HUES6 (cell line): ENCODE data around the gene FOXL2NB.
A peak's percentile ranks its signal among the peaks of the same experiment; 100 is the strongest.

ENCODE experiments used
- H3K27ac ChIP-seq: 2 replicates; pipeline ENCODE4 v1.7.0; 2013; ENCODE audit warnings: low read depth, mild to moderate bottlenecking, low read length, inconsistent platforms
- H3K27me3 ChIP-seq: 2 replicates; pipeline ENCODE4 v1.6.1; 2013; ENCODE audit warnings: low read length; ENCODE audit not compliant: control insufficient read depth, insufficient read depth
- H3K36me3 ChIP-seq: 2 replicates; pipeline ENCODE4 v1.6.1; 2013; ENCODE audit warnings: low read length; ENCODE audit not compliant: control insufficient read depth, insufficient read depth
- H3K4me1 ChIP-seq: 2 replicates; pipeline ENCODE4 v1.6.1; 2013; ENCODE audit warnings: low read length; ENCODE audit not compliant: control insufficient read depth, insufficient read depth
- H3K4me3 ChIP-seq: 2 replicates; pipeline ENCODE4 v1.5.1; 2013; ENCODE audit warnings: low read depth, low read length
- H3K9ac ChIP-seq: one replicate; pipeline ENCODE4 v1.6.1; 2013; ENCODE audit warnings: mild to moderate bottlenecking, low read length
- H3K9me3 ChIP-seq: 2 replicates; pipeline ENCODE4 v1.6.1; 2013; ENCODE audit warnings: low read depth, low read length; ENCODE audit not compliant: control insufficient read depth, insufficient read depth

The FOXL2NB gene

GRCh38 chr3:138933068-138933668, 13.8 kb upstream of the FOXL2NB start:
- no peaks in the 10 kb centered on the region for H3K9me3 ChIP-seq
- H3K36me3 ChIP-seq: no peaks in the 10 kb centered on the region
- H3K9ac ChIP-seq: no peak overlapping the region
- H3K4me1 ChIP-seq: peaks cover 15% of the 10 kb centered on the region
- no peak overlapping the region for H3K4me3 ChIP-seq
- no peak overlapping the region for H3K27ac ChIP-seq
- peaks cover 43% of the 10 kb centered on the region for H3K27me3 ChIP-seq

GRCh38 chr3:138933981-138934691, 12.9 kb upstream of the FOXL2NB start:
- H3K27me3 ChIP-seq: peaks cover 52% of the 10 kb centered on the region

GRCh38 chr3:138935505-138935862, 11.5 kb upstream of the FOXL2NB start:
- Histone ChIP-seq H3K9ac (no peak overlapping the region), H3K27ac (no peak overlapping the region), H3K27me3 (peaks cover 66% of the 10 kb centered on the region), H3K4me1 (peaks cover 31% of the 10 kb centered on the region), H3K36me3 (no peaks in the 10 kb centered on the region), H3K9me3 (no peaks in the 10 kb centered on the region), H3K4me3 (peak overlapping the region; percentile 61)

More at GRCh38 chr3:138933981-138934691, 12.9 kb upstream of the FOXL2NB start:
- no peaks in the 10 kb centered on the region for H3K36me3 ChIP-seq
- H3K9me3 ChIP-seq: no peaks in the 10 kb centered on the region
- H3K4me1 ChIP-seq: peaks cover 23% of the 10 kb centered on the region
- no peak overlapping the region for H3K27ac ChIP-seq
- H3K9ac ChIP-seq: no peak overlapping the region
- H3K4me3 ChIP-seq: no peak overlapping the region

- peak overlapping the region; percentile 61 for H3K4me3 ChIP-seq
Measured at GRCh38 chr3:138935863-138936740, 10.9 kb upstream of the FOXL2NB start.

GRCh38 chr3:138936741-138937689, 10.0 kb upstream of the FOXL2NB start:
- H3K36me3 ChIP-seq: no peaks in the 10 kb centered on the region
- peak overlapping the region; percentile 61 for H3K4me3 ChIP-seq
- peaks cover 31% of the 10 kb centered on the region for H3K4me1 ChIP-seq
- no peak overlapping the region for H3K9ac ChIP-seq
- peaks cover 81% of the 10 kb centered on the region for H3K27me3 ChIP-seq
- no peaks in the 10 kb centered on the region for H3K9me3 ChIP-seq
- no peak overlapping the region for H3K27ac ChIP-seq

More at GRCh38 chr3:138935863-138936740, 10.9 kb upstream of the FOXL2NB start:
- peaks cover 72% of the 10 kb centered on the region for H3K27me3 ChIP-seq
- peaks cover 31% of the 10 kb centered on the region for H3K4me1 ChIP-seq
- H3K36me3 ChIP-seq: no peaks in the 10 kb centered on the region
- H3K27ac ChIP-seq: no peak overlapping the region
- no peaks in the 10 kb centered on the region for H3K9me3 ChIP-seq
- H3K9ac ChIP-seq: peak overlapping the region; percentile 22

- H3K9ac ChIP-seq: no peak overlapping the region
- peaks cover 31% of the 10 kb centered on the region for H3K4me1 ChIP-seq
- no peaks in the 10 kb centered on the region for H3K36me3 ChIP-seq
- peak overlapping the region; percentile 61 for H3K4me3 ChIP-seq
- no peaks in the 10 kb centered on the region for H3K9me3 ChIP-seq
- H3K27me3 ChIP-seq: peaks cover 88% of the 10 kb centered on the region
- no peak overlapping the region for H3K27ac ChIP-seq
Measured at GRCh38 chr3:138937690-138938055, 9.3 kb upstream of the FOXL2NB start.

GRCh38 chr3:138938056-138938876, 8.8 kb upstream of the FOXL2NB start:
- Histone ChIP-seq H3K36me3 (no peaks in the 10 kb centered on the region), H3K4me3 (peak overlapping the region; percentile 61), H3K27me3 (peaks cover 94% of the 10 kb centered on the region)

GRCh38 chr3:138938877-138939560, 8.0 kb upstream of the FOXL2NB start:
- H3K9me3 ChIP-seq: no peaks in the 10 kb centered on the region
- H3K9ac ChIP-seq: no peak overlapping the region
- H3K4me1 ChIP-seq: peaks cover 44% of the 10 kb centered on the region
- peak overlapping the region; percentile 61 for H3K4me3 ChIP-seq
- no peaks in the 10 kb centered on the region for H3K36me3 ChIP-seq
- H3K27me3 ChIP-seq: peaks cover 100% of the 10 kb centered on the region
- no peak overlapping the region for H3K27ac ChIP-seq

More at GRCh38 chr3:138938056-138938876, 8.8 kb upstream of the FOXL2NB start:
- Histone ChIP-seq H3K9me3 (no peaks in the 10 kb centered on the region), H3K9ac (no peak overlapping the region), H3K4me1 (peaks cover 37% of the 10 kb centered on the region), H3K27ac (no peak overlapping the region)

GRCh38 chr3:138939561-138940241, 7.3 kb upstream of the FOXL2NB start:
- no peaks in the 10 kb centered on the region for H3K36me3 ChIP-seq
- H3K4me1 ChIP-seq: peaks cover 50% of the 10 kb centered on the region
- no peak overlapping the region for H3K9ac ChIP-seq
- H3K4me3 ChIP-seq: peak overlapping the region; percentile 61
- peaks cover 100% of the 10 kb centered on the region for H3K27me3 ChIP-seq
- no peaks in the 10 kb centered on the region for H3K9me3 ChIP-seq
- H3K27ac ChIP-seq: no peak overlapping the region
